GM20431 (cell line): ENCODE results near the gene KSR1.
"Not testable (repeated sequence)": the region's sequence is repeated elsewhere in the genome, so short reads cannot be mapped to it uniquely, and the experiment has no call there.

Experiments used
- in situ Hi-C: fragments of 300-500 bp; cut with MseI, MboI; formaldehyde crosslinking; loops from one replicate; pipeline ENCODE4 v1.15.0; 2020; ENCODE audit warnings: low sequenced_read_pairs; ENCODE audit not compliant: unreplicated experiment

Gene KSR1

GRCh38 chr17:27425991-27426390 is 30.3 kb upstream of the KSR1 start:
- in situ Hi-C loops: no loop called here

DNA sequence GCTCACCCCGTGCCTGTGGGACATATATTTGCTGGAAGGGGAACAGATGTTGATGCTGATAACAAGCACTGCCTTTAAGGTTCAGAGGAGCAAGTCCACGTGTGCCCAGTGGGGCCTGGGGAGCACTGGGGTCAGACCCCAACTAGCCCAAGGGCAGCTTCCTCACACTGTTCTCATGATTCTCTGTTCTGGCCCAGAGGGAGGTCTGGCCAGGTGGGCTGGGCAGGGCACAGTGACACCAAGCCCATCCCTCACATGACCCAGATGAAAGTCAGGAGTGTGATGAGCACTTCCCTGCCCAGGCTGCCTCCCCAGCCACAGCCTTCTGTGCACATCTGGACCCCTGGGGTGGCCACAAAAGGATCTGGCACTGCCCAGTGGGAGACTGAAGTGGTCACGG is 29.8 kb upstream of the KSR1 start:
- in situ Hi-C loops: not testable (repeated sequence)

- in situ Hi-C loops: not testable (repeated sequence)
Observed at GRCh38 chr17:27427166-27427862, 28.9 kb upstream of the KSR1 start.

- in situ Hi-C loops: no loop called here
Observed at GRCh38 chr17:27428781-27429505, 27.3 kb upstream of the KSR1 start.

DNA sequence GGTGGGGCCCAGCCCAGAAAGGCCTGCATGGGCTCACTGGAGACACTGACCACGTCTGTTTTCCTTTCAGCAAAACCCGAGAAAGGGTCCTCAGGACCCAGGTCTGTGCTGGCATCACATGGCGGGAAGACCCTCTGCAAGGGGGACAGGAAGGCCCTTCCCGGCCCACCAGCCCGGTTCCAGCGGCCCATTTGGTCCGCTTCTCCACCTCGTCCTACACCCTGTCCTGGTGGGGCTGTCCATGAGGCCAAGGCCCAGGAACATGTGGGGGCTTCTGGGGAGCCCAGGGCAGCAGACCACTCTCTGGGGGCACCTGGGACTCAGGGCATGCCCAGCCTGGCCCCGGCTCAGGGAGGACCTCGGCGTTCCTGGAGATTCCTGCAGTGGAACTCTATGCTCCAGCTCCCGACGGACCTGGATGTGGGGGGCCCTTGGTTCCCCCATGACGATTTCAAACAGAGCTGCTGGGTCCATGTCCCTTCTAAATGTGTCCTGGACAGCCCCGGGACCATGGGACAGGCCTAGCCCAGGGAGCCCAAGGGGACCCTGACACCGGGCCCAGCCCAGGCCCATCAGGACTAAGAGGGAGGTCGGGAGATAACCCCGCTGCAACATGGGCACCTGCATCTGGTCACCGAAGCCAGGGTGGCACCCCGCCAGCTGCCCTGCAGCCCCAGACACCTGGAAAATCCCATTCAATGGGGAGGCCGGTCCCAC is 26.4 kb upstream of the KSR1 start:
- in situ Hi-C loops: no loop called here

- in situ Hi-C loops: no loop called here
Observed at GRCh38 chr17:27430383-27430840, 25.8 kb upstream of the KSR1 start.

GRCh38 chr17:27430882-27431491 is 25.3 kb upstream of the KSR1 start:
- in situ Hi-C loops: no loop called here

GRCh38 chr17:27433521-27433920 is 22.7 kb upstream of the KSR1 start:
- in situ Hi-C loops: no loop called here

DNA sequence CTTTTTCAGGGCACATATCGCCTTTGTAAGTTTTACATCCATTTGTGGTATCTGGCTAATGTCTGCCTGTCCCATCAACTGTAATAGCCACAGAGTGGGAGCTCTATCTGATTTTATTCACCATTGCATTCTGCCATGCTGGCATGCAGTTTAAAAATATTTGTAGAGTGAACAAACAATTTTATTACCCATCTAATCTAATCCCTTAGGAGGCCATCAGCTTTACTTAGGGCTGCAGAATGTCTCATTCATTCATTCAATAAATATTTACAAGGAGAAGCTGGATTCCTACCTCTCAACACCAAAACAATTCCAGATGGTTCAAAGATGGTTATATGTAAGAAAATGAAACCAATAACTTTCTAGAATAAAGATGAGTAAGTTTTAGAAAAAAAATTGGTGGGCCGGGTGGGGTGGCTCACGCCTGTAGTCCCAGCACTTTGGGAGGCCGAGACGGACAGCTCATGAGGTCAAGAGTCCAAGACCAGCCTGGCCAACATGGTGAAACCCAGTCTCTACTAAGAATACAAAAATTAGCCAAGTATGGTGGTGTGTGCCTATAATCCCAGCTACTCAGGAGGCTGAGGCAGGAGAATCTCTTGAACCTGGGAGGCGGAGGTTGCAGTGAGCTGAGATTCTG is 20.7 kb upstream of the KSR1 start:
- in situ Hi-C loops: not testable (repeated sequence)

- in situ Hi-C loops: no loop called here
Observed at GRCh38 chr17:27438348-27438998, 17.8 kb upstream of the KSR1 start.

DNA sequence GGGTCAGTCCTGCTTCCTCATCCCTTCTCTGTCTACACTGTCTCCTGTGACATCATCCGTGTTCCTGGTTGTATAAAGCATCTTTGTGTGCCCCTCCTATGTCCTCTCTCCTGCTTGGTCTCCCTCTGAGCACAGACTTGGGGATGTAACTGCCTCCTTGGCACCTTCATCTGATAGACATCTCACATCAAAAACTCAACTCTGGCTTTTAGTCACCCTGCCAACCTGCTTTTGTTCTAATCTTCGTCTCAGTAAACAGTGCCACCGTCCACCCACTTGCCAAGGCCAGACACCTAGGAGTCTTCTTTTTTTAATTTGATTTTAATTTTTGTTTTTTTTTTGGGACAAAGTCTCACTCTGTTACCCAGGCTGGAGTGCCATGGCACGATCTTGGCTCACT is 16.9 kb upstream of the KSR1 start:
- in situ Hi-C loops: no loop called here

- in situ Hi-C loops: no loop called here
Observed at GRCh38 chr17:27442702-27443101, 13.5 kb upstream of the KSR1 start.

GRCh38 chr17:27443491-27443890 is 12.8 kb upstream of the KSR1 start:
- in situ Hi-C loops: no loop called here

- in situ Hi-C loops: no loop called here
Observed at GRCh38 chr17:27445971-27446370, 10.3 kb upstream of the KSR1 start.

GRCh38 chr17:27446569-27447301 is 9.5 kb upstream of the KSR1 start:
- in situ Hi-C loops: no loop called here

GRCh38 chr17:27448534-27448933 is 7.7 kb upstream of the KSR1 start:
- in situ Hi-C loops: not testable (repeated sequence)

DNA sequence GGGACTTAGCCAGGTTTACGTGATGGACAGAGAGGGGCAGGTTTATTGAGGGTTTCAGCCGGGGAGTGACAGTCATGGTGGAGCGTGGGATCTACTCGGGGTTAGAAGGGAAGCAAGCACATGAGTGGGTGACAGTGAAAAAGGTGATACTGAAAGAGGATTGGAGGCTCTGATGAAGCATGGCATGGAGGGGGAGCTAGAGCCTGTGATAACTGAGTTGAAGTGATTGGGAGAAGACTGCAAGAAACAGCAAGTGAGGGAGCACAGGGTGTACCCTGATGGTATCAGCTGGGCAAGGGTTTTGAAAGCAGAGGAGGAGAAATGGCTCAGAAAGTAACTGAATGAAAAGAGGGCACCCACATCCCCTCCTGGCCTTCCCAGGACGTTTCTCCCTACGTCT is 6.7 kb upstream of the KSR1 start:
- in situ Hi-C loops: no loop called here

- in situ Hi-C loops: no loop called here
Observed at GRCh38 chr17:27449988-27450387, 6.3 kb upstream of the KSR1 start.

DNA sequence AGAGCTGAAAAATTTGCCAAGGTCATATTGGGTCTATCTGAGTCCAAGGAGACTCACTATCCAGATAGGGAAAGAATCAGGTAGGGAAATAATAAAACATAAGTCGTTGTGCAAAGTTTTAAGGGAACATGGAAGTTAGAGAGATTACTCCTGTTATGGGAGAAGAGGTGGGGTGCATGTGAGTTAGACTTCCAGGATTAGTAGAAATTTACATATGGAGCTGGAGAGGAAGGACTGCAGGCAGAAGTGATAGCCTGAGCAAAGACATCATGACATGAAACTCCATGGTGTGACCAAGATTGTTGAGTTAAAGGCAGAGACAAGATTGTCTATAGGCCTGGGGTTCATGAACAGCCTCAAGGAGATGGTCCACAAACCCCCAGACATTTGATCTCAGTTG is 5.8 kb upstream of the KSR1 start:
- in situ Hi-C loops: no loop called here
